GM10248 (cell line): ENCODE data around the gene IGDCC3.

Experiments used
- CTCF ChIA-PET: fragments of 300-600 bp; sonication (Branson Sonifier 250); formaldehyde crosslinking; extraction: SDS; loops from one replicate; lab custom pipeline; 2021; ENCODE audit warnings: antibody characterized with exemption; lab: Yijun Ruan, JAX
- POLR2A ChIA-PET: fragments of 350-650 bp; sonication (Branson Sonifier 250); formaldehyde crosslinking; extraction: SDS; loops from one replicate; lab custom pipeline; 2020; ENCODE audit warnings: antibody characterized with exemption; lab: Yijun Ruan, JAX
- DNase-seq: peaks from one replicate; pipeline ENCODE4 v3.0.0; 2012; ENCODE audit errors: extremely low spot score
- TF ChIP-seq, protein P1 (sequence below): IDR thresholded peaks from 2 replicates; pipeline ENCODE4 v1.5.1; 2012; ENCODE audit warnings: mild to moderate bottlenecking, low read depth; ENCODE audit errors: extremely low read depth, missing control alignments, control extremely low read depth

IGDCC3 gene

DNA sequence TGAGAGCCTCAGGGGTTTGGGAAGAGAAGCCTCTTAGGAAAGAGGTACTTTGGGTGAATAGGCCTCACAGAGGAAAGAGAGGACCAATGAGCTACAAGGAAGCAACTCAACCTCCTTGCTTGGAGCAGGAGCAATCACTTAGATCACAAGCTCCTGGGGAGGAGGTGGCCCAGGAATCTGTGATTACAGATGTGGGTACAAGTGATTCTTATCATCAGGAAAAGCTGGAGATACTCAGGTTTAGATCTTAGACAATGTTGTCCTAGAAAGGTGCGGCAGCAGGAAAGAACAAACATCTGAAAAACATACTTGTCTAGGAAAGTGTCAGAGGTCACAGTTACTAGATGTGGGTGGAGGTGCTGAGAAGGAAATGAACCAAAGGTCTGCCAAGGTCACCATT, 99.3 kb downstream of the IGDCC3 start:
- ChIA-PET POLR2A (interaction anchor here (0.5 to 1.4 kb wide), 2 partner anchors 17 to 26 kb away, joined by 5 to 6 read pairs; partner anchors contain the start of gene RNU5B-1), CTCF (interaction anchor here (0.7 to 2.4 kb wide), 7 partner anchors 9 to 88 kb away, joined by 3 to 15 read pairs (median 3); partner anchors contain the start of genes CILP and PARP16)
- TF ChIP-seq, protein P1, sequence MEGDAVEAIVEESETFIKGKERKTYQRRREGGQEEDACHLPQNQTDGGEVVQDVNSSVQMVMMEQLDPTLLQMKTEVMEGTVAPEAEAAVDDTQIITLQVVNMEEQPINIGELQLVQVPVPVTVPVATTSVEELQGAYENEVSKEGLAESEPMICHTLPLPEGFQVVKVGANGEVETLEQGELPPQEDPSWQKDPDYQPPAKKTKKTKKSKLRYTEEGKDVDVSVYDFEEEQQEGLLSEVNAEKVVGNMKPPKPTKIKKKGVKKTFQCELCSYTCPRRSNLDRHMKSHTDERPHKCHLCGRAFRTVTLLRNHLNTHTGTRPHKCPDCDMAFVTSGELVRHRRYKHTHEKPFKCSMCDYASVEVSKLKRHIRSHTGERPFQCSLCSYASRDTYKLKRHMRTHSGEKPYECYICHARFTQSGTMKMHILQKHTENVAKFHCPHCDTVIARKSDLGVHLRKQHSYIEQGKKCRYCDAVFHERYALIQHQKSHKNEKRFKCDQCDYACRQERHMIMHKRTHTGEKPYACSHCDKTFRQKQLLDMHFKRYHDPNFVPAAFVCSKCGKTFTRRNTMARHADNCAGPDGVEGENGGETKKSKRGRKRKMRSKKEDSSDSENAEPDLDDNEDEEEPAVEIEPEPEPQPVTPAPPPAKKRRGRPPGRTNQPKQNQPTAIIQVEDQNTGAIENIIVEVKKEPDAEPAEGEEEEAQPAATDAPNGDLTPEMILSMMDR = no peak
- DNase-seq = no peak
